ENCODE measurements around the gene SKI.
A peak's percentile ranks its signal among the peaks of the same experiment; 100 is the strongest.
"Not testable (repeated sequence)": the region's sequence is repeated elsewhere in the genome, so short reads cannot be mapped to it uniquely, and the experiment has no call there.

SKI gene

GRCh38 chr1:2248854-2249558 lies 20.9 kb downstream of the SKI start:
- DNase-seq, result no peak

GRCh38 chr1:2249559-2249906 lies 21.4 kb downstream of the SKI start:
- DNase-seq, result no peak

- no peak for DNase-seq
These were observed 22.7 kb downstream of the SKI start for GRCh38 chr1:2250721-2251281.

GRCh38 chr1:2251363-2251762 lies 23.2 kb downstream of the SKI start:
- DNase-seq, result no peak

GRCh38 chr1:2251786-2252185 lies 23.7 kb downstream of the SKI start:
- no peak for DNase-seq

GRCh38 chr1:2252423-2252822 lies 24.3 kb downstream of the SKI start:
- DNase-seq, result no peak

GRCh38 chr1:2253036-2253796 lies 25.1 kb downstream of the SKI start:
- DNase-seq, result no peak

GRCh38 chr1:2253797-2254480 lies 25.8 kb downstream of the SKI start:
- DNase-seq, result no peak

GRCh38 chr1:2255047-2255419 lies 26.9 kb downstream of the SKI start:
- no peak for DNase-seq

GRCh38 chr1:2255420-2256369 lies 27.6 kb downstream of the SKI start:
- no peak for DNase-seq

- DNase-seq, result no peak
These were observed 28.5 kb downstream of the SKI start for GRCh38 chr1:2256435-2257244.

- DNase-seq, result peak; percentile 74 to 86
These were observed 29.1 kb downstream of the SKI start for GRCh38 chr1:2257245-2257627.

GRCh38 chr1:2258122-2258681 lies 30.1 kb downstream of the SKI start:
- DNase-seq, result no peak

GRCh38 chr1:2258996-2259395 lies 30.9 kb downstream of the SKI start:
- no peak for DNase-seq

GRCh38 chr1:2259668-2260402 lies 31.7 kb downstream of the SKI start:
- no peak for DNase-seq

- not testable (repeated sequence) for DNase-seq
These were observed 32.4 kb downstream of the SKI start for GRCh38 chr1:2260470-2260869.

GRCh38 chr1:2260917-2261316 lies 32.8 kb downstream of the SKI start:
- DNase-seq, result no peak

GRCh38 chr1:2261476-2262395 lies 33.6 kb downstream of the SKI start:
- DNase-seq, result not testable (repeated sequence)

GRCh38 chr1:2266301-2266975 lies 38.3 kb downstream of the SKI start:
- no peak for DNase-seq

Measured in NCI-H524 (cell line).